ENCODE data around the gene PRKCB. TPM values are rescaled to one million over a fixed set of nuclear protein-coding genes. Genes with fewer than 3 reads are reported as not detected.

The PRKCB gene
- total RNA-seq, 1 donor from 2014 or later: not detected

DNA sequence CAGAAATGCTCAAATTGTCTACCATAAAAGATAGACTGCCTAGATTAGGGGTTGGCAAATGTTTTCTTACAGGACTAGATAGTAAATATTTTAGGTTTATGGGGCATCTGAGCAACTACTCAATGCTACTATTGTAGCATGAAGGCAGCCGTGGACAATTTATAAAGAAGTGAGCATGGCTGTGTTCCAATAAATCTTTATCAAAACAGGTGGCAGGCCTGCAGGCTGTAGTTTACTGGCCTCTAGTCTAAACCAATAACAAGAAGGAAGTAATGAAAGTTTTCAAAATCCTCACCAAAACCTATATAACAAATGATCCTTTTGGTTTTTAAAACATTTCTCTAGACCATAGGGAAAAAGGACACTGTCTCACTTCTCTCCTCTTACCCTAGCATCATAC lies 105.2 kb downstream of the PRKCB start:
- DNase-seq (ENCODE audit: low read depth, low spot score): no peak

DNA sequence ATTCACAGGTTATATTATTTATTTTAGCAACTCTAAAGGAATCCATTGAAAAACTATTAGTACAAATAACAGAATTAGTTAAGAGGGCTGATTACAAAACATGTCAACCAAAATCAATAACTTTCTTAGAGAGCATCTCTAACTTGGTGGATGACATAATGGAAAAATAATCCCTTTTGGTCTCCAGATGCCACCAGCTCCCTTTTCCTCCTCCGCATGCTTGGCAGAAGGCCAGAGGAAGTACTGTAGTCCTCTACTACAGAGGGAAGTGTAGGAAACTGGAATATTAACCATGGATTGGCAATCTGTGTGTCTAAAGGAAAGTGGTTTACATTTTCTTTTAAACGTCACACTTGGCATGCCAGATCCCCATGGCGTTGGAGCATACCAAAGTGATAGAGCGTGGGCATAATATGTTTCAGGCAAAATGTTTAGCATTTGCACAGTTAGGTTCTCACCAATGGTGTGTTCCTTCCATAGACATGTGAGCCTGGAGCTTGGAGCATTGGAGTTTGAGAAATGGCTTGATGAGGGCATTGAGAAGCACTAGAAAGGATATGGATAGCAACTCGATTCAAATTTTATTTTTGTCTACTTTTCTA lies 106.3 kb downstream of the PRKCB start:
- no peak for DNase-seq (ENCODE audit: low read depth, low spot score)

DNA sequence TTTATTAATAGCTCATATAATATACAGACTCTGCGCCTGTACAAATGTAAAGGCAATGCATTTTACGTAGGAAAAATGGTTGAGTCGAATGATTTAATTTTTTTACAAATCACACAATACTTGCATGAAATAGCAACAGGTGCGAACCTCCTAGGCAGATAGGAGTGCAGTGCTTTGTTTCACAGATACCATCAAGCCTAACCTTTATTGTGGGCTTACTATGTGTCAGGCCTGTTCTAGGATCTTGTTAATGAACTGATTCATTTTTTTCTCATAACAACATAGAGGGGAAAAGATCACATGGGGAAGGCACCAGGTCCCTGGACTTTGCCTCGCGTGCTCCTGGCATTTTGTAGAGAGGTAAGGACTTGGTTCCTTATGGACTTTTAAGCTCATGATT lies 107.8 kb downstream of the PRKCB start:
- DNase-seq (ENCODE audit: low read depth, low spot score): no peak

DNA sequence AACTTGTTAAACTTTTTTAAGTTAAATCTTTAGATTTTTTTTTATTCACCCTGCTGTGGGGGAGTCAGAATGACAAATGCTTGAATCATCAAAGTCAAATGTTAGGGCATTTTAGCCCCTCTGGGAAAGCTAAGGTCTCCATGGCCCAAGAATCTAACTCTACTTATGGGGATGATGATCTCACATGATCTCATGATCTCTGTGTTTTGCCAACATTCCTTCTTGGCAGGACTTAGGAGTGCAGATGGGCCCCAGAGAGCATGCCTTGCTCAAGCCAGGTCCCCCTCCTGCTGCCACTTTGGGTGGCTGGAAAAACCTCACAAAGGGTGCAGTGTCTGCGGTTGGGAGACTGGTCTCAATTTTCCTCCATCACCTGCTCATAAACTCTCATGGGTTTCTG lies 108.6 kb downstream of the PRKCB start:
- no peak for DNase-seq (ENCODE audit: low read depth, low spot score)

DNA sequence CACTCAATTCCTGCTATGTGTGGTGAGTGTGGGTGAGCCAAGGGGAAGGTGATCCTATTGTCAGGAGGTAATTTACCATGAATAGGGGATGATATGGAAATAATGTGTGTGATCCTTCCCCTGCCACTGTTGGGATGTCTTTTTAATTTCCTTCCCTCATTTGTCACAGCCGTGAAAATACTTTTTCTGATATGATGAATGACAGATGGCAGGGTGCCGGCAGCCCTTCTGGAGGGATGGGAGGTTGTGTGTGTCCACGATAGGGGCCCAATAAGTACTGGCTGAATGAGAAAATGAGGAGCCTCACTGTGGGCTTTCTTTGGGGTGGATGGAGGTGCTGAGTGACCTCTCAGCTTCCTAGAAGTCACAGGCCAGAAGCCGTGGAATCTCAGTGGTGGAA lies 109.5 kb downstream of the PRKCB start:
- no peak for DNase-seq (ENCODE audit: low read depth, low spot score)

DNA sequence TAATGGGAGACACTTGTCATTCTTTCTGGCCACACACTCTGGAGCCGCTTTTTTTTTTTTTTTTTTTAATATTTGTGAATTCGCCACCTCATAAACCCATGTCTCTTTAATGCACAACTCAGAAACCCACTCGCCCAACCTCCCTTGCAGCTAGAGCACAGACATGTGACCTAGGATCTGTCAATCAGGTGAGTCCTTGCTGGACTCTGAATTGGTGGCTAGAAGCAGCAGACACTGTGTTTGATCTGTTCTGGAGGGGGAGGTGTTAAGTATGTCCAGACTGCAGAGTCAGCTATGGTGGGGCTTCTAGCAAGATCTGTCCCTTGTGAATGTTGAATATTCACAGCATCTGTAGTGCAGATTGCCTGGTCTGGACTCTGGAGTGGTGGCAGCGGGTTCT lies 112.1 kb downstream of the PRKCB start:
- DNase-seq (ENCODE audit: low read depth, low spot score): no peak

DNA sequence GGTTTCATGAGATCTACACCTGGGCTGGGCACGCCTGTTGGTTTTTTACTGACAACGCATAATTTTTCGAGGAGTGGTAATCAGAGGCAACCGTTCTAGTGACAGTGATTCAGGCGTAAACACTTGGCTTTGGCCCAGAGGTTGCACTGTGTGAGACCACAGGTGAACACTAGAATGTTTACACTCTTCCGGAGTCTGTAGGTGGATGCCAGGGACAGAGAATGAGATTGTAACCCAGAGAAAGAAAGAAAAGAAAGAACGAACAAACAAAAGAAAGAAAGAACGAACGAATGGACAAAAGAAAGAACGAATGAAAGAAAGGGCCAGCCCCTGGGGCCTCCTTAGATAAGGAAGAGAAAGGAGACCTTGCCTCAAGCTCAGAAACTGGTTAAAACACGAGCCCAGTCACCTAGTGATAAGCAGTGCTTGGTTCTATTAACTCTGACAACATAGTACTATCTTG lies 113.2 kb downstream of the PRKCB start:
- no peak for DNase-seq (ENCODE audit: low read depth, low spot score)

DNA sequence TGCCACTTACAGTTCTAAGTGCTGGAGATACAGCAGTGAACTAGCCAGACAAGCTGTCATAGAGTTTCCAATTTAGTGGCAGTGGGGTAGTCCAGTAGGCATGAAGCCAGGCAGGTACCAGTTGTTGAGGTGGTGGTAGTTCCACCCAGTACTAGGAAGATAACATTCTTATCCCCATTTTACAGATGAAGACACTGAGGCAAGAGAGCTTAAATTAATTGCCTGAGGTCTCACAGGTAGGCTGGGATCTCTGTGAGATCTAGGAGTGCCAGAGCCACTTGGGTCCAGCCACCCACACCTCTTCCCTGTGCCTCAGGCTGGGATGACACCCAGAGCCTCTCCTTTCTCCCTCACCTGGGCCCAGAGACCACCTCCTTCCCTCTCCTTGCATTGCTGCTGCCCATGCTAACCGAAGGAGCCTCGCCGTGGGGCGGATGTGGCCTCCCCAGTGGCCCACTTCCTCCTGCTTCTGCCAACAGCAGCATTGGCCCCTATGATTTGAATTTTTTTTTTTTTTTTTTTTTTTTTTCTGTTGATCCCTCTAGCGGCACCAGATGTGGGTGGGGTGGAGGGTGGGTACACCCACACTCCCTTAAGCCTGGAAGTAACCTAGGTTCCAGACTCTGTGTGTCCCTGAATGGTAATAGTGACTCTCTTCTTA lies 114.0 kb downstream of the PRKCB start:
- DNase-seq (ENCODE audit: low read depth, low spot score): no peak

DNA sequence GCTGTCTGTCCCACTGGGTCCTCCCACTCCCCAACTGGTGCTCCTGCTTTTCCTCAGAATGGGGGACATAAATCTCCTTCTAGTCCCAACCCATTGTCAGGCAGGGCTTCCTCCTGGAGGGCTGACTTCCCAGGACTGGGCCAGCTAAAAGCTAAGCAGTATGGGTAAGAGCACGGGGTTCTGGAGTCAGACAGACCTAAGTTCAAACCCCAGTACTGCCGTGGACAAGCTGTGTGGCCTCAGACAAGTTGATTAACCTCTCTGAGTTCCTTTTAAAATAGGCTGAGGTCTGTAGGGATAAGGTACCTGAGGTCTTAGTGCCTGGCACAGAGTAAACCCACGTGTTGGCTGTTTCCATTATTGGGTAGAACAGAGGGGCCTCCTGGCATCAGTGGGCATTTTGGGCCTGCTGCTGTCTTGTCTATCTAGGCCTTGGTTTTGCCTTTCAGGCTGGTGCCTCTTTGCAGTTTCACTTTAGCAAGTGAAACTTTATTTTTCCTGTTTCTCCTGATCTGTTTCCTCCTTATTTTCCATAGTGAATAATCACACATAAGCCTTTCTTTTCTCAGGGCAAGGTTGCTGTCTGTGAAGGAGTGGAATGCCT lies 114.6 kb downstream of the PRKCB start:
- no peak for DNase-seq (ENCODE audit: low read depth, low spot score)

DNA sequence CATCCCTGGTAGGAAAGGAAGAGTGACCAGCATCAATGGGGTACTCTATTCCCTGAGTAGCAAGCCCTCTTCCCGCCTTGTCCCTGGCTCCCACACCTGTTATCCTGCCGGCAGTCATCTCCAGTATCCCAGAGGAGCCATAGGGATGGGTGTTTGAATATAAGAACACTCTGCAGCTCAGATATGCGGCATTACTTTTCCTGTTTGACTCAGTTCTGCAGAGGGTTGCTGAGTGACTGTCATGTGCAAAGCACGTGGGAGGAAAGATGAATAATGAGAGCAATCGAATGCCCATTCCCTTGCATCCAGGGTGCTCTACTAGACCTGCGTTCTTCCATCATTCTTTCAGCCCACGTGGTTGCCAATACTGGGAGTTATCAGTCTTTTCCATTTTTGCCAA lies 115.1 kb downstream of the PRKCB start:
- no peak for DNase-seq (ENCODE audit: low read depth, low spot score)

DNA sequence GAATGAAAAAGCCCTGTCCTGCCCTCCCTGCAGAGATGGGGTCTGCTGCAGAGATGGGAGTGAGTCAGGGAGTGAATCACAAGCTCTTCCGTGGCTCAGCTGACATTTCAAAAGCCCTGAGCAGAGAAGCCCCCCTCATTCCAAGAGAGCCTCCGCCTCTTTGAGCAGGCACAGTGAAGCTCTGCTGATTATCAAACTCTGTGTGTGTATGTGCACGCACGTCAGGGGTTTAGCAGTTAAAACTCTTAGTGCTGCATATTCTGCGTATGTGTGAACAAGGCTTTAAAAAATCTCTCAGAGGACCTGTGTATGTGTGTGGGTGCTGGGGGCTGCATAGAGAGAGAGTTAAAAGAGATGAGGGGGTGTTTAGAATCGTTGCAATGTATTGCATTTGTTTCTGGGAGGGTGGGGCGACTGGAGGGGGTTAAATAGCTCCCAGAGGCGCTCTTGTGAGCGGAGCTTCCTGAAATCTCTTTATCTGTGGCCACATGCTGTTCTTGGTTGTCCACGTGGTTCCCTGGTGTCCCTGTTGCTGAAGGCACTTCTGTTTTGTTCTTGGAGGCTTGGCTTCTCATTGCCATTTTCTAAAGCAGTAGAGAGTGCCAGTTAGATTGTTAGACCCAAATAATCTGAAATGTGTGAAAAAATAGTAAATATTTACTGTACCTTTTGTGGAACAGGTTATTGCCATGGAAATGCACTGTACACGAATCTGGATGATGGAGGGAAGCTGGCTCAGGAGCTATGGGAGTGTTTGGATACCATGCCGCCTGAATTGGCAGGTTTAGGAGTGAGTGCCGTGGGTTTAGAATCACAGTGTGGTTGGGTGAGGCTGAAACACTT lies 116.6 kb downstream of the PRKCB start:
- no peak for DNase-seq (ENCODE audit: low read depth, low spot score)

DNA sequence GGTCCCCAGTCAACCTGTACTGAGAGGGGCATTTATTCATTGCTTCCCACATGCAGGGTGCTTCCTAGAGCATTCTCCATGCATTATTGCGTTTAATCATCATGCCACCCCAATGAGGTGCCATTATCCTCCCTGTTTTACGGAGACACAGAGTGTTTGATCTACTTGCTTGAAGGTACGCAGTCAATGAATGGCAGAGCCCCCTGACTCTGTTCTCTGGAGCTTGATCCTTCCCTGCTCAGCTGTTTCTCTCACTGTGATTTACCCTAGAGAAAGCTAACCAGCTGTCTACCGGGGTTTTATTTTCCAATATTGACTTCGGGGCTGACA lies 117.2 kb downstream of the PRKCB start:
- no peak for DNase-seq (ENCODE audit: low read depth, low spot score)

DNA sequence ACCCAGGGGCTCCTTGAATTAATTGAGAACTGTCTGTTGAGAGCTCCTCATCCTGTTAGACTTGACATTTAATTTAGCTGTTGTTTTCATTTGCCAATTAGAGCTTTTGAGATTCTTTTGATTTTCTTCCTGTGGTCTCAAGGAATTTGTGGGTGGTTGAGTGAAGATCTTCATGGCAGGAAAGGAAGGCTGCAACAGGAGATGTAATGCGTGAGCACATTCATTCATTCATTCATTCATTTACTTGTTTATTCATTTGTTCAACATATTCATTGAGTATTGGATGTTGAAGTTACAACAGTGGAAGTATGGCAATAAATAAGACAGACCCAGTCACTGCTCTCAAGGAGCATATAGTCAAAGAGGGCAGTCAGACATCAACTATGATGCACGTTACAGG lies 117.7 kb downstream of the PRKCB start:
- DNase-seq (ENCODE audit: low read depth, low spot score): no peak

DNA sequence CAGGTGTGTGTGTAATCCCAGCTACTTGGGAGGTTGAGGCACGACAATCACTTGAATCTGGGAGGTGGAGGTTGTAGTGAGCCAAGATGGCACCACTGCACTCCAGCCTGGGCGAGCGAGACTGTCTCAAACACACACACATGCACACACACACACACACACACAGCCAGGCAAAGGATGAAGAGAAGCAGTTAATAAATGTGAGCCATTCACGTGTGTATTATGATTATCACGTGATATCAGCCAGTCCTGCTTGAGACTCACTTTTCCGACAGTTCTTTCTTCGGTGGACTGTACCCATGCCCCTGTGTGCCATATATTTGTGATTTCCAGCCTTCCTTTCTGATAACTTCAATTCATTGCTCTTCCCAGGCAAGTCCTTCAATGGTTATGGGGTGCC lies 119.3 kb downstream of the PRKCB start:
- DNase-seq (ENCODE audit: low read depth, low spot score): no peak

DNA sequence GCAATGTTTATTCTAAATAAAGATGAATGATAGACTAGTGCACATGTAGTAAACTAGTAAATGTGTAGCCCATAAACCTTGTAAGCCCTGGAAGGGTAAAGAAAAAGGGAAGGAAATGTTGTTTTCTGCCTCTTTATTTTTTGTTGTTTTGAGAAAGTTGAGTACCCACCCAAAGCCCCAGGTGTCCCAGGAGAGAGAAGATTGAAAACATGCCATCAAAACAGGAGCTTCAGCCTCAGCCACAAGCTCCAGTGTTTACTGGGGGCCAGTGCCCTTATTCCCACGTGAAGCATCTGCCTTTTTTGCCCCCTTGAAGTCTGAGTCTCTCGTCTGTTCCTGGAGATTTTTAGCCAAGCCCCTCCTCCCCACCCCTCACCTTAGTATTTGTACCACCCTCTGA lies 121.5 kb downstream of the PRKCB start:
- no peak for DNase-seq (ENCODE audit: low read depth, low spot score)

DNA sequence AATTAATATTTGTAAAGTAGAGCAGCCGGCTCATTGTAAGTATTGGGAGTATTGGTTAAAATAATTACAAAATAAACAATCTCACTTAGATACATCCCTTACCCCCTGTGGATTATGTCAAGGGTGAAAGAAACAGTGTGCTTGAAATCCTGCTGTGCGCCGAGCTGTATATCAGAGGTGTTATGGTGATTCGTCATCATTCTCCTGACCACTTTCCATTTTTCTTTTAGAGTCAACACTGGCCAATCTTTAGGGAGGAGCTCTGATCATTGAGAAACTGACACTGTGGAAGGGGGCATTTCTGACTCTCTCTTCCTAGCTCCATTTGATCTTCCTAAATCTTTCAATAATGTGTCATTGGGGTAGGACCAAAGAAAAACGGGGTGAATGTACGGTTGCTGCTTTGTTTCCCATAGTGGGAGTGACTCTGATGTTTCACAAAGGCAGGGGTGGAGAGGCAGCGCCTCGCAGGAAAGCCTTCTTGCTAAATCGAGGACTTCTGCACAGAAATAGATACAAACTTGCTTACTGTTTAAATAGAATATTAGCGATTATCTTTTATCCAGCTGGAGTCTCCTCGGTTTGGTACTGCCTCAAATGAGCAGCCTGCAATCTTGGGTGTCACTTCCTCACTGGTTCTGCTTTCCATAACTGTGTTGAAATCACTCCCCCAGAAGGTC lies 123.4 kb downstream of the PRKCB start:
- DNase-seq (ENCODE audit: low read depth, low spot score): no peak

DNA sequence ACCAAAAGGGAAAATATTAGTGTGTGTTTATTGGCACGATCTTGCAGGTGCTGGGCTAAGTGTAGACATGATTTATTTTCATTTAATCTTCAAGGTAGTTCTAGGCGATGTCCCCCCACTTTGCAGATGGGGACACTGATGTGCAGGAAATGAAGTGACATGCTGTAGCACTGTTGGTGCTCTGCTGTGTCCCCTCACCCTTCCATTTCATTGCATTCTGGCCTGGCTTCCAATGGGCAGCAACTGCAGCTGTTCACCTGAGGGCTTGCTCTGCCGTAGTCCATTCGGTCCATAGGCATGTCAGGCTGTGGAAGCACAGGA lies 123.9 kb downstream of the PRKCB start:
- no peak for DNase-seq (ENCODE audit: low read depth, low spot score)

DNA sequence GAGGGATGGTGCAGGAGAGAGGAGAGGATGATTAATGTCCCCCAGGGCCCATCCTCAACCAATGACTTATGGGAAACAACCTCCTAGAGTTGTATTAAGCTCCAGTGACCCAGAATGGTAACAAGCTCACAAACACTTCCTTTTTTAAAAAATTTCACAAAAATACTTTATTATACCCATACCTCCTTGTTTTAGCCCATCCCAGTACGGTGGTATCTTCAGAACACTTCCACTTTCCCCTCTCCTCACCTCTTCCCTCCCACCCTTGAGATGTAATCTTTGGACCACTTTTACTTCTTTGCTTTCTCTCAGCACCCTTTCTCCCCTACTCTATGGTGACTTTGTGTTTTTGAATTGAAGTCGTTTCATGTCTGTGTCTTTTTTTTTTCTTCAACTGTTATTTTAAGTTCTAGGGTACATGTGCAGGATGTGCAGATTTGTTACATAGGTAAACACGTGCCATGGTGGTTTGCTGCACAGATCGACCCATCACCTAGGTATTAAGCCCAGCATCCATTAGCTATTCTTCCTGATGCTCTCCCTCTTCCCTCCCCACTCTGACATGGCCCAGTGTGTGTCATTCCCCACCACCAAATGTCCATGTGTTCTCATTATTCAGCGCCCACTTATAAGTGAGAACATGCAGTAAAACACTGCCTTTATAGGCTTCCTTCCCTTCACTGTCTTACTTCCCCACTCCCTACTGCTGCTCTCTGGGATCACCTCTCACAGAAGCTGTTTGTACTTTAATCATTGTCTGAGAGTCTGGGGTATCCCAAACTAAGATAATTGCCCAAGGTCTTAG lies 124.5 kb downstream of the PRKCB start:
- no peak for DNase-seq (ENCODE audit: low read depth, low spot score)

DNA sequence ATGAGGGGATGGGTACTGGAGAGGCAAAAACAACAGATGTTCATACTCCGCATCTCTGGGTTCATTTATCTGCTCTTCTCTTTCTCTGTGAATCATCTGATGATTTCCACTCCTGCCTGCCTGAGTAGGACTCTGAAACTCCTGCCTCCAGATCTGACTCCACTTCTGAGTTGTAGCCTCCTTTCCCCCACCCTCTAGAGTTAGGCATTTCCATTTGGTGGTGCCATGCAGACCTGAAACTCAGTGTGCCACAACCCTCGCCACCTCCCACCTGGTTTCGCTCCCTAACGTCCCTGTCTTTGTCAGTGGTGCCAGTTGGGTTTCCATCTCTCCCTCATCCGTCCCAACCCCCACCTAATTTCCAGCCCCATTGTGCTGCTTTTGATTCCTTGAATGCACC lies 126.2 kb downstream of the PRKCB start:
- DNase-seq (ENCODE audit: low read depth, low spot score): no peak

DNA sequence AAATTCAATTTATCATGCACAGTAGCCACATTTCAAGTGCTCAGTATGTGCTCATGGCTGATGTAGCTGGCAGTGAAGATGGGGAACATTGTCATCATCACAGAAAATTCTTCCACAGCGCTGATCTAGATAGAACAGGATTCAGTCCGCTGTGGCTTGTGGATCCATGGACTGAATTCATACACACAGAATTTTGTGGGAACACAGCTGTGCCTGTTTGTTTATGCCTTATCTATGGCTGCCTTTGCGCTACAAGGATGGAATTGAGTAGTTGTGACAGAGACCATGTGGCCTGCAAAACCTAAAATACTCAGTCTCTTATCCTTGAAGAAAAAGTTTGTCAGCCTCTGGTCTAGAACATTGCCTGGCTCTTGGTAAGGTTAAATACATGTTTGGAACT lies 128.4 kb downstream of the PRKCB start:
- DNase-seq (ENCODE audit: low read depth, low spot score): no peak

DNA sequence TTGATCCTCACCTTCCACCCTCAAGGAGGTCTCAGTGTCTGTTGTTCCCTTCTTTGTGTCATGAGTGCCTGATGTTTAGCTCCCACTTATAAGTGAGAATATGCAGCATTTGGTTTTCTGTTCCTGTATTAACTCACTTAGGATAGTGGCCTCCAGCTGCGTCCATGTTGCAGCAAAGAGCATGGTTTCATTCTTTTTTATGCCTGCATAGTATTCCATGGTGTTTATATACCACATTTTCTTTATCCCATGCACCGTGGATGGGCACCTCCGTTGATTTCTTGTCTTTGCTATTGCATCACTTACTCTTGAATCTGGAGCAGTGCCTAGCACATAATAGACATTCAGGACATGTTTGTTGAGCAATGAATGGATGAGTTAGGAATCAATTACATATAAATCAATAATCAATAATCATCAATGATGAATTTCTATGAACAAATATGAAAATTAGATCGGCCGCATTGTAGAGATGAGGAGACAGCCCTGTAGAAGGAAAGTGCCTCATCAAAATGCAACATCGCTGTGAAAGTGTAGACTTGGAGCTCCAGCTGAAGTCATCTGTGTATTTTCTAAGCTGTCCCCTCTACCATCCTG lies 129.5 kb downstream of the PRKCB start:
- no peak for DNase-seq (ENCODE audit: low read depth, low spot score)
